Measurements from ENCODE around the gene USP31.
A peak's percentile ranks its signal among the peaks of the same experiment; 100 is the strongest.

USP31 gene

DNA sequence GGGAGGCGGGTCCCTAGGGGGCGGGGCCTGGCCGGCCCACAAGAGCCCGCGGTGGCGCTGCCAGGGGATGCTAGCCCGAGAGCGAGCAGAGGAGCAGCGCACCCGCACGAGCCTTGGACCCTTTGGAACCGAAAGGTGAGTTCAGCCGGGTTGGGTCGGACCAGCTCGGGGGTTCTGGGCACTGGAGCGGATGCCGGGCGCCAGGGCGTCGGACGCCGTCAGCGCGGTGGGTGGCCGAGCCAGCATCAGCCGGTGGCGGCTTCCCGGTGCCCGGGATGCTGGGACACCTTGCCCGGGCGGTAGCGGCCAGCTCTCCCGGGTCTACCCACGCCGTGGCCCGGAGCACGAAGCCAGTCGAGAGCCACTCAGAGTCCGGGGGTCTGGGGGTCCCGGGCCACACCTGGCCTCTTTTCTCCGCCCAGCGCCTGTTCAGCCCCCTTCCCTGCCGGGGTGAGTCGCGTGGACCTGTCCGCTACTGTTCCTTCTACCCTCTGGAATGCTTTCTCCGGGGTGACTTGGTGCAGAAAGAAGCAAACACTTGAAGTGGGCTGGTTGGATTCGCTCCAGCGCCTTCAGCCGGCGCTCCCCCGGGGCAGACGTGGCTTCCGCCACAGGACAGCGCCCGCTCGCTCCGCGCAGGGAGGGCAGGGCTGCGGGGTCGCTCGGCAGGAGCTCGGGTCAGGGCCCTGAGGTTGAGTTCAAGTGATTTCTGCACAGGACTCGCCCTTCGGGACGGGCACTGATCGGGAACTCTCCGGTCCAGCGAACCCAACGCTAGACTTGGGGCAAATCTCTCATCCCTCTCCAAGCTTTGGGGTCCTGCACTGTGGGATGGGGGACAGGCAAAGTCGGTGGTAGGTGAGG is 33.7 kb upstream of the USP31 start, which contains the start of gene SCNN1G:
TSS of gene SCNN1G (plus strand) at position 67 of the 864 bp plus-strand sequence. CDS start 3,527 bp downstream, outside the sequence.
- DNase-seq (ENCODE audit: insufficient read length) (no peak), FAIRE-seq (no peak)
- TF ChIP-seq POLR2AphosphoS5 (IDR thresholded peaks at IDR 0.05; ENCODE audit: low read depth, low read length) (no peak), POLR2A (IDR thresholded peaks at IDR 0.05; ENCODE audit: low read depth, low read length) (no peak), TAF1 (IDR thresholded peaks at IDR 0.05; ENCODE audit: borderline replicate concordance, low read depth, low read length) (no peak)

DNA sequence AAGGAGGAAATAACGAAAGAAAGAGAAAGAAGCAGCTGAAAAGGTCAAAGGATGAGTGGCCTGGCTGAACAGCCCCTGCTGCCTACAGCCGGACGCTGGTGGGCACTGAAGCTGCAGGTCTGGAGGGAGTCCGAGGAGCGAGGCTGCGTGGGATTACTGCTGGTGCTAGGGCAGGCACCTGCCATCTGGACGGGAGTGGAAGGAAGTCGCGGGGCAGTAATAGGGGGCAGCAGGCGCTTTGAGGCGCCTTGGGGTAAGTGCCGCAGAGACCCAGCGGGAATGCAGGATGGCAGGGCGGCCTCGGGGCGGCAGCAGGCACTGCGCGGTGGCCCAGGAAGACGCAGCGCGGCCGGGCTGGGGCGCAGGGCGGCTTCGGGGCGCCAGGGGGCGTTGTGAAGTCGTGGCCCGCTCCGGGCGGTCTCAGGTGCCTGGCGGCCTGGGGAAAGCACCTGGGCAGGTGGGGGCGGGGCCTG is 33.0 kb upstream of the USP31 start:
- DNase-seq (ENCODE audit: insufficient read length), result peak; percentile 94
- TF ChIP-seq TAF1 (IDR thresholded peaks at IDR 0.05; ENCODE audit: borderline replicate concordance, low read depth, low read length), result no peak
- TF ChIP-seq POLR2A (IDR thresholded peaks at IDR 0.05; ENCODE audit: low read depth, low read length), result no peak
- no peak for TF ChIP-seq POLR2AphosphoS5 (IDR thresholded peaks at IDR 0.05; ENCODE audit: low read depth, low read length)
- peak; percentile 92 for FAIRE-seq

DNA sequence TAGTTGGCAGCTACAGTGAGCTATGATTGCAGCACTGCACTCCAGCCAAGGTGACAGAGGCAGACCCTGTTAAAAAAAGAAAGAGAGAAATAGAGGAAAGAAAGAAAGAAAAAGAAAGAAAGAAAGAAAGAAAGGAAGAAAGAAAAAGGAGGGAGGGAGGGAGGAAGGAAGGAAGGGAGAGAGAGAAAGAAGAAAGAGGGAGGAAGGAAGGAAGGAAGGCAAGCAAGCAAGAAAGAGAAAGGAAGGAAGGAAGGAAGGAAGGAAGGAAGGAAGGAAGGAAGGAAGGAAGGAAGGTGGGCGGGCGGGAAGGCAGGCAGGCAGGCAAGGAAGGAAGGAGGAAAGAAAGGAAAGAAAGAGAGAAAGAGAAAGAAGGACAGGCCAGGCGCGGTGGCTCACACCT is 32.3 kb upstream of the USP31 start:
- no peak for TF ChIP-seq POLR2AphosphoS5 (IDR thresholded peaks at IDR 0.05; ENCODE audit: low read depth, low read length)
- no peak for TF ChIP-seq TAF1 (IDR thresholded peaks at IDR 0.05; ENCODE audit: borderline replicate concordance, low read depth, low read length)
- no peak for TF ChIP-seq POLR2A (IDR thresholded peaks at IDR 0.05; ENCODE audit: low read depth, low read length)

DNA sequence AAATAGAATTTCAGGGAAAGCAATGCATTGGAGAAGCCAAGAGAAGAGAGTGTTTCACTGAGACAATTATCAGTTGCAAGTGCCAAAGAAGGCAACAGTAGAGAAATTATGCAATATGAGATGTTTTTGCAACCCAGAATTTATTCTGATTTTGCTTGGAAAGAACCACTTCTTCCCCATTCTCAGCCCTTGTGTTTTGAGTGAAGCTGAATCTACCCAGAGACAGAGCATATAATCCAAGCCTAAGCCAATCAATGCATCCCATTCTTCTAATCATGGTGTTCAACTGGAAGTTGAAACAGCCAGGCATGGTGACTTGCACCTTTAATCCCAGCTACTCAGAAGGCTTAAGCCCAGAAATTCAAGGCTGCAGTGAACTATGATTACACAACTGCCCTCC is 26.4 kb upstream of the USP31 start:
- TF ChIP-seq POLR2AphosphoS5 (IDR thresholded peaks at IDR 0.05; ENCODE audit: low read depth, low read length) (no peak), TAF1 (IDR thresholded peaks at IDR 0.05; ENCODE audit: borderline replicate concordance, low read depth, low read length) (no peak), POLR2A (IDR thresholded peaks at IDR 0.05; ENCODE audit: low read depth, low read length) (no peak)
- DNase-seq (ENCODE audit: insufficient read length) (no peak), FAIRE-seq (no peak)

More for the DNA sequence above, 32.3 kb upstream of the USP31 start:
- FAIRE-seq (no peak), DNase-seq (ENCODE audit: insufficient read length) (no peak)

DNA sequence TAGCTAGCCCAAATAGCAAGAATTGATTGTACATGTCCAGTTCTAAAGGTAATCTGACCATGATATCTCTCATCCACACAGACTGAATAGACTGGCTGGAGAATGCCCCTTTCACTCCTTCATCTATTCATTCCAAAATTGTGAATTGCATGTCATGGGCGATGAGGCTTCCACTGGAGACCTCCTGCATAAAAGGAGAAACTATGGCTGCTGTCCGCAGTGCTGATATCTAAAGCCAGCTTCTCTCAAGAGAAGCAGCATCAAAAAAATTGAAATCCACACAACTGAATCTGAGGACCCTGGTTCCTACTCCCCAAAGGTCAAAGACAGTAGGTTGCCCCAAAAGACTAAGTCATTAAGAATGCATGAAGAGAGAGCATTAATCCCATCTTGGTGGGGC is 25.4 kb upstream of the USP31 start:
- TF ChIP-seq POLR2A (IDR thresholded peaks at IDR 0.05; ENCODE audit: low read depth, low read length) (no peak), POLR2AphosphoS5 (IDR thresholded peaks at IDR 0.05; ENCODE audit: low read depth, low read length) (no peak), TAF1 (IDR thresholded peaks at IDR 0.05; ENCODE audit: borderline replicate concordance, low read depth, low read length) (no peak)
- DNase-seq (ENCODE audit: insufficient read length), result no peak

DNA sequence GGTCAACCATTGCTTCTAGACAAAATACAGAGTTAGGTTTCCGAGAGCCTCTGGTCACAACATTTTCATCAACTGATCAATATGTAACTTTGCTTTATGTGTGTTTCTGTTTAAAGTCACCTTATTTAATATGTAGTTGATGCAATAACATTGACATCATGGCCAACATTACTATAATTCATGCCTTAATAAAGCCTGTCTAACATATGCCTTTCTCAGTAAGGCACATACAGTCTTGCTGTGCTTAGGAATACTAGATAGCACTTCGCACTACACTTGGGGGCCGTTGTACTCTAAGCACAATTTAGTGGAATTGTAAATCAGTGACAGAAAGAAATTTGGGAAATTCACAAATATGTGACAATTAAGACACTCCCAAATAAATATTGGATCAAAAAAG is 23.7 kb upstream of the USP31 start:
- FAIRE-seq (no peak), DNase-seq (ENCODE audit: insufficient read length) (no peak)
- TF ChIP-seq POLR2A (IDR thresholded peaks at IDR 0.05; ENCODE audit: low read depth, low read length) (no peak), TAF1 (IDR thresholded peaks at IDR 0.05; ENCODE audit: borderline replicate concordance, low read depth, low read length) (no peak), POLR2AphosphoS5 (IDR thresholded peaks at IDR 0.05; ENCODE audit: low read depth, low read length) (no peak)

More for the DNA sequence above, 25.4 kb upstream of the USP31 start:
- no peak for FAIRE-seq

DNA sequence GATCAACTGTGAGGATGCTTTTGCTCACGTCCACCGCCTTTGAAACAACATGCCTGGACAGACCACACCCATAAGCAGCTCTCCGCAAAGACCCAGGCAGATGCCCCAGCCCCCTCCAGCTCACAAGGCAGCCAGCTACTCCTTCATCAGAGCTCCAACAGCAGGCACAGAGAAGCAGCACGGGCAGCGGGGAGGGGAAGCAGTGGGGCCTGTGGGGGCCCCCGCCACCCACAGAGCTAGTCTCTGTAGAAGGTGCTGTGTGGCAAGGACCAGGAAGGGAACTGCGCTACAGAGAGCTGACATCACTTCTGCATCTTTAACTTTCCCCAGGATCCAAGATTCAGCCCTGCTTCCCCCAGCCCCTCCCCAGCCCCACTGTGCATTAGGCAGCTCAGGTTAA is 23.3 kb upstream of the USP31 start:
- TF ChIP-seq TAF1 (IDR thresholded peaks at IDR 0.05; ENCODE audit: borderline replicate concordance, low read depth, low read length) (no peak), POLR2AphosphoS5 (IDR thresholded peaks at IDR 0.05; ENCODE audit: low read depth, low read length) (no peak)
- no peak for DNase-seq (ENCODE audit: insufficient read length)
- FAIRE-seq, result no peak

DNA sequence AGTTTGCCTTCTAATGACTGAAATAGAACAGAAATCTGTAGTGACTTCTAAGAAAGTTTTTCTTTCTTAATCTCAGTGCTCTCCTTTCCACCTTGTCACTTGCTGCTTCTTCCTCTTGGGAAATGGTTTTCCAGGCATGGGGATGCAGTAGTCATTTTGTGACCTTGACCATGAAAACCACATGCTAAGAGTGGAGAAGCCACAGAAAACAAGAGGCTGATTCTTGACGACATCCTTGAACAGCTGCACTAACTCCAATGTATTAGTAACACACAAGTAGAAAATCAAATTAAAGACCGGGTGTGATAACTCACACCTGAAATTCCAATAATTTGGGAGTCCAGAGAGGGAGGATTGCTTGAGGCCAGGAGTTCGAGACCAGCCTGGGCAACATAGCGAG is 15.5 kb upstream of the USP31 start:
- TF ChIP-seq POLR2A (IDR thresholded peaks at IDR 0.05; ENCODE audit: low read depth, low read length), result no peak
- TF ChIP-seq POLR2AphosphoS5 (IDR thresholded peaks at IDR 0.05; ENCODE audit: low read depth, low read length), result no peak
- TF ChIP-seq TAF1 (IDR thresholded peaks at IDR 0.05; ENCODE audit: borderline replicate concordance, low read depth, low read length), result no peak
- DNase-seq (ENCODE audit: insufficient read length) (no peak), FAIRE-seq (no peak)

DNA sequence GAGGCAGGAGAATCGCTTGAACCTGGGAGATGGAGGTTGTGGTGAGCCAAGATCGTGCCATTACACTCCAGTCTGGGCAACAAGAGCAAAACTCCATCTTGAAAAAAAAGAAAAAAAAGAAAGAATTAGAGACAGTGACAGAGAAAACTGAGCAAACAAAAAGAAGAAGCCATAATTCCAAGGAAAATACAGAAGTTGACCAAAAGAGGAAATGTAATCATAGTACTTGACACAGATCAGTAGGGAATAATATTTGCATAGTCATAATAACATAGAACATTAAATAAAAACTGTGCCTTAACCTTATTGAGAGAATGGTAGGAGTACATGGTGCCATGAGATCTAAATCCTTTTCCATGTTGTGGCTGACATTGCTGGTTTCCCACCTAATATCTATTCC is 14.7 kb upstream of the USP31 start:
- DNase-seq (ENCODE audit: insufficient read length) (no peak), FAIRE-seq (no peak)
- TF ChIP-seq POLR2A (IDR thresholded peaks at IDR 0.05; ENCODE audit: low read depth, low read length), result no peak
- no peak for TF ChIP-seq TAF1 (IDR thresholded peaks at IDR 0.05; ENCODE audit: borderline replicate concordance, low read depth, low read length)
- TF ChIP-seq POLR2AphosphoS5 (IDR thresholded peaks at IDR 0.05; ENCODE audit: low read depth, low read length), result no peak

DNA sequence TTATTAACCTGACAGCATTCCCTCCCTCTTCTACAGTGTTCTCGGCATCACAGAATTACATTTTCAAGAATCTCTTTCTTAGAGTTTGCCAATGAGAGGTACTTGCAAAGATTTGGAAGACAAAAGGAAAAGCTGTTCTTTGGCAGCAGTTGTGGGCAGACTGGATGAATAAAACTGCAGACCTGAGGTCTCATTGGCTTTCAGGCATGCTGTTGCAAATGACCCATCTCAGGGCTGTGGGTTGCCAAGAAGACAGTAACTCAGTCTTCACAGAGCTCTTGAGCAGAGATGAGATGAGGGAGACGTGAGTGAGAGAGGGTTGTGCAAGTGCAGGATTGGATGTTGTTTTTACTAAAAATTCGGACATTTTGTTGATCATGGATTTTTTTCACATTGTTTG is 11.3 kb upstream of the USP31 start:
- no peak for FAIRE-seq
- TF ChIP-seq POLR2AphosphoS5 (IDR thresholded peaks at IDR 0.05; ENCODE audit: low read depth, low read length) (no peak), TAF1 (IDR thresholded peaks at IDR 0.05; ENCODE audit: borderline replicate concordance, low read depth, low read length) (no peak), POLR2A (IDR thresholded peaks at IDR 0.05; ENCODE audit: low read depth, low read length) (no peak)
- DNase-seq (ENCODE audit: insufficient read length), result no peak

DNA sequence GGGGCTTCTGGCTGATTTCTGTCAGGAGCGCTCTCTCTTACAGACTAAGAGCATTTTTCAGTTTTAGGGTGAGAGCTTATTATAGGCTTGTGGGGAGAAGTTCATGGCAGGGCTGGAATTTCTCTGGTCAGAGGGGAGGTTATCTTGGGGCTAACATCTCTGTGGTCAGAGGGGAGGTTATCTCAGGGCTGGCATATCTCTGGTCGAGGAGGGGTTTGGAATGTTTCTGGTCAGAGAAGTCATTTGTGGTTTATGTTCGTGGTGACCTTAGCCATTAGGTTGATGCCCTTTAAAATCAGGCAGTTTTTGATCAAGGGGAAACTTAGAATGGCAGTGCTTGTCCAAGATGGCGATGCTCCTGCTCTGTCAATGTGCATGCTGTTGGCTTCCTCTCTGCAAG is 10.8 kb upstream of the USP31 start:
- no peak for FAIRE-seq
- no peak for DNase-seq (ENCODE audit: insufficient read length)

DNA sequence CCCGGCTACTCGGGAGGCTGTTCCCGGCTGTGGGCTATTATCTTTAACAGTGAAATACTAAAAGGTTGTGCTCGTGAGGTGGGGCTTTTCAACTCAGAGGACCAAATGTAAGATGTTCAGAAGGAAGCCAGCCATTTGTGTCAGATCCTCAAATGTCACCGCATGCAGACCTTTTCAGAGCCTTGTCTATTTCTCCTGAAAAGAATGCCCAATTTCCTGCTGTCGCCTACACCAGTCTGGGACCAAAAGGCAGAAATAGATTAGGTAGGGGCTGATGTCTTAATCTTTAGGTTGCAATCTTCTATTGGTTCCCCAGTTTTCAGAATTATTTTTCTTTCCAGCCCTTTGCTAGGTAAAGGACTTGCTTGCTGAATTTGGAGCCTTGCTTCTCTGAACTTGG is 8.9 kb upstream of the USP31 start:
- FAIRE-seq, result no peak
- TF ChIP-seq POLR2AphosphoS5 (IDR thresholded peaks at IDR 0.05; ENCODE audit: low read depth, low read length), result no peak
- no peak for TF ChIP-seq TAF1 (IDR thresholded peaks at IDR 0.05; ENCODE audit: borderline replicate concordance, low read depth, low read length)
- TF ChIP-seq POLR2A (IDR thresholded peaks at IDR 0.05; ENCODE audit: low read depth, low read length), result no peak
- DNase-seq (ENCODE audit: insufficient read length), result no peak

More for the DNA sequence above, 10.8 kb upstream of the USP31 start:
- TF ChIP-seq POLR2AphosphoS5 (IDR thresholded peaks at IDR 0.05; ENCODE audit: low read depth, low read length), result no peak
- TF ChIP-seq TAF1 (IDR thresholded peaks at IDR 0.05; ENCODE audit: borderline replicate concordance, low read depth, low read length), result no peak
- TF ChIP-seq POLR2A (IDR thresholded peaks at IDR 0.05; ENCODE audit: low read depth, low read length), result no peak
